HG03521 (cell line): ENCODE measurements around the gene DDX24.
A peak's percentile ranks its signal among the peaks of the same experiment; 100 is the strongest.

ENCODE experiments used
- ATAC-seq: cut with Tn5 transposase; IDR thresholded peaks from one replicate; pipeline ENCODE4 v1.9.1; 2021; ENCODE audit warnings: mild to moderate bottlenecking, moderate library complexity; ENCODE audit not compliant: unreplicated experiment

The DDX24 gene

DNA sequence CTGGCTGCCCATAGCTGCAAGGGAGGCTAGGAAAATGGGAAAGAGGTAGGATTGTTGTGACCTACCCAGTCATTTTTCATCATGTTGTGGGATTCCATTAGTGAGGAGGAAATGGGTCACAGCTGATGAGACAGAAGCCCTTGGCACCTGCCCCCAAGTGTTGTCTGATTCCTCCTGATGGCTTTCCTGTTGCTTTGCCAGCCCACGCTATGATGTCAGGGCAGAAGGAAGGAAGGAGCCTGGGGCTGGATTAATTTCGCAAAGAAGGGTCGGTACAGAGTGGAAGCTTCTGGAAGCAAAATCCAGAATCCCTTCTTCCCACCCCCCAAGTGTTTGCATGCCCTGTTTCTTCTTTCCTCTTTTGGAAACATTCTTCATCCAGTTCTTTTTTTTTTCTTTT is 46.1 kb downstream of the DDX24 start:
- ATAC-seq: no peak

DNA sequence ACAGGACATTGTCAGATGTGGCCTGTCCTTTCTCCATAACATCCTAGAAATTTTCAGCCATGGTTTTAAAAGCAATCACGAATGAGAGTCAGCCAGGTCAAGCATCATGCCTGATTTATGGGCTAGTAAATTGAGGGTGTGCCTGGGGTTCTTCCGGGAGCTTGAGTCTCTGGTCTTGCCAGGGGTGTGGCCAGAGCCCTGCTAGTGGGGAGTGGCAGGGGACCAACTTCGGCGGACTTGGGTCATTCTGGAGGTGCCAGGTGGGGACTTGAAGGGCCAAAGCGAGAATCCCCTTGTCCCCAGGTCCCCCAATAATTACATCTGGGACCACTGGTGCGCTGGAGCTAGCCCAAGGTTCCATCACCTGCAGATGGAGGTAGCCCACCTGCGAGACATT is 49.1 kb downstream of the DDX24 start:
- ATAC-seq: no peak

- no peak for ATAC-seq
These were observed 49.7 kb downstream of the DDX24 start for GRCh38 chr14:94031161-94031882.

- no peak for ATAC-seq
These were observed 50.4 kb downstream of the DDX24 start for GRCh38 chr14:94030571-94030970.

- no peak for ATAC-seq
These were observed 51.3 kb downstream of the DDX24 start for GRCh38 chr14:94029671-94030203.

- no peak for ATAC-seq
These were observed 51.7 kb downstream of the DDX24 start for GRCh38 chr14:94029265-94029664.

DNA sequence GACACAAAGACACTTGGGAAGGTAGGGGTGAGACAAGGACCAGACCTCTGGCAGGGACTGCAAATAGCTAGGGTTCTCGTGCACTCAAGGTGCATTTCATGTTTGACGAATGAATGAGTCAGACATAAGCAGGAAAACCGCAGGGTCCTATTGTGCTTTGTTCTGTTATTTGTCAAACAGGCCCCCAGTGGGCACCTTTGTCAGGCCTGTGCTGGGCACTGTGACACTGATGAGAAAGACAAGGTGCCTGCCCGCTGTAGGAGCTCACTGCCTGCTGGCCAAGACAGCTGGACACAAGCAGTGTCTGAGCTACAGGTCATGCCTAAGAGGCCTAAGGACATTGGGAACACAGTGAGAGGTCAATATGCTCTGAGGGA is 52.6 kb downstream of the DDX24 start:
- ATAC-seq: no peak

GRCh38 chr14:94027566-94028449 is 53.2 kb downstream of the DDX24 start:
- no peak for ATAC-seq

- ATAC-seq: no peak
These were observed 54.0 kb downstream of the DDX24 start for GRCh38 chr14:94026889-94027469.

DNA sequence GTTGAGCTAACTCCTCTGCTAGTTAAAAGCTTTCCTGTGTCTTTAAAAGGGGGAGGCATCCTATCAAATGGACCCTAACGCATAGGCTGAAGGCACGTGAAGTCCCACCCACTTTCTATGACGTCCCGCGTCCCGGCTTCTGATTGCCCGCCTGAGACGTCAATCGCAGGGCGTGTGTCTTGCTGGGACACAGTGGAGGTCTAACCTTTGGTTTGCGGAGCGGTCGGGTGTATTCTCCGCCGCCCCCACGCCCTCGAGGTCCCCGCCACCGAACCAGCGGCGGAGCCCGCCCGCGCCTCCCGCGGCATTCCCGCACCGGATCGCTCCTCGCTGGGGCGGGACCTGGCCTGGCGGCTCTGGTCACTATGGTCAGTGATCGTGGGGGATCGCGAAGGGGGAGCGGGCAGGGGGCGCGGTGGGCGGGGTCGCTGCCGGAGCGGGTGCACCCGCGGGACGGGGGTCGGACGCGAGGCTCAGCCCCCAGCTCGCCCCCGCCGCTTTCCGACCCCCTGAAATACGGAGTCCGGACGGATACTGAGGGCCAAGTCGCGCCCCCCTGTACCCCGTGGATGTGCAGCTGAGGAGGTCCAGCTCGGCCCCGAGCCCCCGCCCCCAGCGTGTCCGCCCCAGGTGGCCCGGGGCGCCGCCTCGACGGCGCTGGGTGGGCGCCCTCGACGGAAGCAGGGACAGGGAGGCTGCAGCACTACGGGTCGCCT is 54.7 kb downstream of the DDX24 start, which contains the start of gene OTUB2:
OTUB2 (plus strand) TSS at position 168 of the 716 bp plus-strand sequence; CDS start at position 366, 198 bp downstream.
- peak; percentile 99 for ATAC-seq

- no peak for ATAC-seq
These were observed 55.3 kb downstream of the DDX24 start for GRCh38 chr14:94025720-94026119.

GRCh38 chr14:94024549-94024948 is 56.5 kb downstream of the DDX24 start:
- no peak for ATAC-seq

DNA sequence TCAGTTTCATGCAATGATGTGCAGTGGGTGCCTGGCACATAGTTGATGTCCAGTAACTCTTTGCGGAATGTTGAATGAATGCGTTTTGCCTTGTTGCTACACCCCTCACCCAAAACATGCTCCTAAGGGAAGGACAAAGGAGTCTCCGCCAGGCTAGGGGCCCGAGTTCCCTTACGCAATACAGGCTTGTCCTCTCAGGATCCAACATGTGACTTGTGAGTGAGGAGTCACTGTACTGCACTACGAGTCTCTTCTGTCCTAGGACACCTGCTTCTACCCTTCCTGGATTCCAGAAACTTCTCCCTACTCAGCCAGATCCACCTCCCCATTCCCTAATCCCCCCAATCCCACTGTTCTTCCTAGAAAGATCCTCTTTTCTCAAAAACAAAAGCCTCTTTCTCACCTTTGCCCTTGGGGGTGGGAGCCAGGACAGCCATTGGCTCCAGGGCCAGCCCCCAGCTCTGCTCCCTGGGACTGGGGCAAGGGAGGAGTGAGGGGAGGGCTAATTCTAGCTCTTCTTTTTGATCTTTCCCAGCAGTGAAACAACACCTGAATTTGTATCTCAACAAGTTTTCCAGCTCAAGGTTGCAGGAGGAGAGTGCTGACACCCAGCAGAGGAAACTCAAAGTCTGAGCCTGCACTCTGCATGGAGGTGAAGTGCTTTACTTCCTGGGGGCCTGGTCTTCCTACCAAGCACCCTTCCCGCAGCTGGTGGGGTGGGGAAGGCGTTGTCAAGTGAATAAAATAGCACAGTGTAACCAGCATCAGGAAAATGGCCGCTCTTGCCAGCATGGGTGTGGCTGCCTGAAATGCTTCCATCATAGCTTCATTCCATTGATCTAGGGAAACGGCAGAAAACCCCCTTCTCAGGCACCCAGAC is 58.2 kb downstream of the DDX24 start:
- no peak for ATAC-seq

- no peak for ATAC-seq
These were observed 59.4 kb downstream of the DDX24 start for GRCh38 chr14:94021416-94022157.

DNA sequence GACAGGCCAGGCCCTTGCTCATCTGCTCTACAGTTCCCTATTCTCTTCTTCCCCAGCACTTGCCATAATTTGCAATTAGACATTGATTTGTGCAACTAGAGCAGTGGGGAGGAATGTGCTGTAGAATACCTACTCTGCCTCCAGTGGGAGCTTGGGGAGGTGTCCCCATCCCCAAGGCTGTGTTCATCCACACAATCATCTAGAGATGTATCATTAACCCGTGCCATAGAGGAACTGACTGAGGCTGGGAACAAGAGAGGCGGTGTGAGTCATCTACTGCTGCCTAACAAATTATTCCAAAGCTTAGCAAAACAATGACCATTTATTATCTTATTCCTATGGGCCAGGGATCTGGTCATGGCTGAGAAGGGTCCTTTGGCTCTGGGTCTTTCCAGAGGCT is 60.0 kb downstream of the DDX24 start:
- ATAC-seq: no peak

GRCh38 chr14:94020267-94020666 is 60.7 kb downstream of the DDX24 start:
- no peak for ATAC-seq

DNA sequence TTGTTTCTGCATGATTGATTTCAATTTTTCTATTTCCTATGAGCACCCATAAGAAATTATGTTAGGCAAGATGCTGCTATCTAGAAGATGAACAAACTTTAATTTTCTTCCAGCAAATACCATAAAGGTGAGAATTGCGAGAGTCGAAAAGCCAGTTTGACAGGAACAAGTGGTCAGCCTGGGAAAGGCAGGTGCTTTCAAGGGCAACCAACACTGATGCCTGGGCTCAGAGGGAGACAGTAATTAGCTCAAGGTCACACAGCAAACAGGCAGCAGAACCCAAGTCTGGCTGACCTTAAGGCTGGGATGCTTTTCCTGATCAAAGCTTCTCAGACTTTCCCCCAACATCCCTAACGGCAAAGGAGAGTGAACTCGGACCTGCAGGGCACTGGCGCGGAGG is 61.7 kb downstream of the DDX24 start:
- no peak for ATAC-seq

- no peak for ATAC-seq
These were observed 62.7 kb downstream of the DDX24 start for GRCh38 chr14:94018308-94018707.

- ATAC-seq: no peak
These were observed 64.5 kb downstream of the DDX24 start for GRCh38 chr14:94016446-94016976.
